GM19452 (cell line): ENCODE measurements around the gene RNASE2.
"Not testable (repeated sequence)": the region's sequence is repeated elsewhere in the genome, so short reads cannot be mapped to it uniquely, and the experiment has no call there.

Experiments used
- ATAC-seq: cut with Tn5 transposase; IDR thresholded peaks from one replicate; pipeline ENCODE4 v1.9.1; 2021; ENCODE audit not compliant: unreplicated experiment

Gene RNASE2

GRCh38 chr14:20954736-20955537, at the start of gene RNASE2:
TSS of gene RNASE2 (plus strand) at chr14:20955487. CDS start at chr14:20955772, 285 bp downstream.
- not testable (repeated sequence) for ATAC-seq

GRCh38 chr14:20905676-20906075, 49.6 kb upstream of the RNASE2 start:
- ATAC-seq, result no peak

GRCh38 chr14:20907214-20907613, 48.1 kb upstream of the RNASE2 start:
- no peak for ATAC-seq

GRCh38 chr14:20910822-20911221, 44.5 kb upstream of the RNASE2 start:
- ATAC-seq, result not testable (repeated sequence)

GRCh38 chr14:20919038-20919756, 36.1 kb upstream of the RNASE2 start:
- ATAC-seq, result not testable (repeated sequence)

- ATAC-seq, result not testable (repeated sequence)
Observed at GRCh38 chr14:20923766-20924297, 31.5 kb upstream of the RNASE2 start.

- no peak for ATAC-seq
Observed at GRCh38 chr14:20934148-20934762, 21.0 kb upstream of the RNASE2 start.

GRCh38 chr14:20935303-20935984, 19.8 kb upstream of the RNASE2 start:
- ATAC-seq, result no peak

- not testable (repeated sequence) for ATAC-seq
Observed at GRCh38 chr14:20945146-20945545, 10.1 kb upstream of the RNASE2 start.

GRCh38 chr14:20946707-20947106, 8.6 kb upstream of the RNASE2 start:
- ATAC-seq, result not testable (repeated sequence)

GRCh38 chr14:20955538-20955873, 219 bp downstream of the RNASE2 start:
- ATAC-seq, result not testable (repeated sequence)

GRCh38 chr14:20956376-20956976, 1.2 kb downstream of the RNASE2 start:
- ATAC-seq, result no peak

GRCh38 chr14:20958946-20959345, 3.7 kb downstream of the RNASE2 start:
- ATAC-seq, result not testable (repeated sequence)

GRCh38 chr14:20969336-20969735, 14.0 kb downstream of the RNASE2 start:
- ATAC-seq, result no peak

GRCh38 chr14:20970647-20970982, 15.3 kb downstream of the RNASE2 start:
- ATAC-seq, result peak; percentile 9

- peak; percentile 96 for ATAC-seq
Observed at GRCh38 chr14:20970983-20971704, 15.9 kb downstream of the RNASE2 start.

GRCh38 chr14:20971705-20972021, 16.4 kb downstream of the RNASE2 start:
- ATAC-seq, result no peak

GRCh38 chr14:20973501-20973900, 18.2 kb downstream of the RNASE2 start:
- no peak for ATAC-seq

GRCh38 chr14:20976291-20976690, 21.0 kb downstream of the RNASE2 start:
- ATAC-seq, result no peak

GRCh38 chr14:20978687-20979086, 23.4 kb downstream of the RNASE2 start:
- ATAC-seq, result no peak
